GM12864 (cell line): ENCODE measurements around the gene PKD1.

ENCODE experiments used
- DNase-seq: peaks from one replicate; pipeline ENCODE4 v3.0.0-alpha.2; 2011; ENCODE audit warnings: low read depth
- H3K4me3 ChIP-seq: 2 replicates; pipeline ENCODE4 v1.5.1; 2011; ENCODE audit warnings: mild to moderate bottlenecking, low read depth, low read length, control low read depth
- TF ChIP-seq, protein P1 (sequence below): IDR thresholded peaks from 2 replicates; pipeline ENCODE4 v1.5.1; 2011; ENCODE audit warnings: low read depth, mild to moderate bottlenecking, moderate library complexity, low read length, control low read depth, inconsistent platforms; ENCODE audit errors: missing control alignments

Gene PKD1

DNA sequence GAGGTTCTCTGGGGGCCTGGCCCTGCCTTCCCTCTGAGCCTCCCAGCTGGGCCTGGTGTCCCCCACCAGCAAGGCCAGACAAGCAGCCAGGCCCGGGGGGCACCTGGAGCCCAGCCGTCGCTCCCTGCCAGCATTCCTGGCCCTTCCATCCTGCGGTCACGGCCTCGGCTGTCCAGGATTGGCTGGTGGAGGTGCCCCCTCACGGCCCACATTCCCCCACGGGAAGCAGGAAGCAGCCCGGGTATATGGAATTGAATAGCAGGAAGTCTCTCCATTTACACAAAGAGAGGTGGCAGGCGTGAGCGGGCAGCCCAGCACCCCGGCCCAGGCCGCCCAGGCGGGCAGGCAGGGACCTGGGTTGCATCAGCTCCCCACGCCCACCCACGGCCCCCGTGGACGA lies 34.4 kb upstream of the PKD1 start:
- TF ChIP-seq, protein P1, sequence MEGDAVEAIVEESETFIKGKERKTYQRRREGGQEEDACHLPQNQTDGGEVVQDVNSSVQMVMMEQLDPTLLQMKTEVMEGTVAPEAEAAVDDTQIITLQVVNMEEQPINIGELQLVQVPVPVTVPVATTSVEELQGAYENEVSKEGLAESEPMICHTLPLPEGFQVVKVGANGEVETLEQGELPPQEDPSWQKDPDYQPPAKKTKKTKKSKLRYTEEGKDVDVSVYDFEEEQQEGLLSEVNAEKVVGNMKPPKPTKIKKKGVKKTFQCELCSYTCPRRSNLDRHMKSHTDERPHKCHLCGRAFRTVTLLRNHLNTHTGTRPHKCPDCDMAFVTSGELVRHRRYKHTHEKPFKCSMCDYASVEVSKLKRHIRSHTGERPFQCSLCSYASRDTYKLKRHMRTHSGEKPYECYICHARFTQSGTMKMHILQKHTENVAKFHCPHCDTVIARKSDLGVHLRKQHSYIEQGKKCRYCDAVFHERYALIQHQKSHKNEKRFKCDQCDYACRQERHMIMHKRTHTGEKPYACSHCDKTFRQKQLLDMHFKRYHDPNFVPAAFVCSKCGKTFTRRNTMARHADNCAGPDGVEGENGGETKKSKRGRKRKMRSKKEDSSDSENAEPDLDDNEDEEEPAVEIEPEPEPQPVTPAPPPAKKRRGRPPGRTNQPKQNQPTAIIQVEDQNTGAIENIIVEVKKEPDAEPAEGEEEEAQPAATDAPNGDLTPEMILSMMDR, result no peak
- no peak overlapping the region for H3K4me3 ChIP-seq
- no peak for DNase-seq

DNA sequence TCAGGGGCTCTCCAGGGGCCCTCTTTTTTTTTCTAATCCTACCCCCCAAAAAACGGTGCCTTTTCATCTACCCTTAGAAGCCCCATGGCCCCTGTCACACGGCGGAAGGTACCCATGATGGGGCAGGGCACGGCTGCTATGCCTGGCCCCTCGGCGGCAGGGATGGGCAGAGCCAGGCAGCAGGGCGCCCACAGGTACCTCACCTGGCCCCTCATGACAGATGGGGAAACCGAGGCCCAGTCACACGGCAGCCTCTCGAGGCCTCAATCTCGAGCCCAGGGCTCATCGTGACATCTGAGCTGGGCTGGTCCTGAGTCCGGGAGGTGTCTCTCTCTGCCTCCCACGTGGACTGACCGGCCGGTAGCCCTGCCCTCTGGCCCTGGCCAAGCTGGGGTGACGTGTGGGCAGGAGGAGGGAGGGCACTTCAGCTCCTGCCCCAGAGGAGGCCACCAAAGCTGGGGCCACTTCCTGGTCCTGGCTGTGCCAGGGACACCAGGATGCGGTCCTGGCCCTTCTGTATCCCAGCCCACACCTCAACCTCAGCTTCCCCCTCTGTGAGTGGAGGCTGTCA lies 31.5 kb upstream of the PKD1 start:
- no peak for DNase-seq
- TF ChIP-seq, protein P1, result no peak
- no peak overlapping the region for H3K4me3 ChIP-seq

DNA sequence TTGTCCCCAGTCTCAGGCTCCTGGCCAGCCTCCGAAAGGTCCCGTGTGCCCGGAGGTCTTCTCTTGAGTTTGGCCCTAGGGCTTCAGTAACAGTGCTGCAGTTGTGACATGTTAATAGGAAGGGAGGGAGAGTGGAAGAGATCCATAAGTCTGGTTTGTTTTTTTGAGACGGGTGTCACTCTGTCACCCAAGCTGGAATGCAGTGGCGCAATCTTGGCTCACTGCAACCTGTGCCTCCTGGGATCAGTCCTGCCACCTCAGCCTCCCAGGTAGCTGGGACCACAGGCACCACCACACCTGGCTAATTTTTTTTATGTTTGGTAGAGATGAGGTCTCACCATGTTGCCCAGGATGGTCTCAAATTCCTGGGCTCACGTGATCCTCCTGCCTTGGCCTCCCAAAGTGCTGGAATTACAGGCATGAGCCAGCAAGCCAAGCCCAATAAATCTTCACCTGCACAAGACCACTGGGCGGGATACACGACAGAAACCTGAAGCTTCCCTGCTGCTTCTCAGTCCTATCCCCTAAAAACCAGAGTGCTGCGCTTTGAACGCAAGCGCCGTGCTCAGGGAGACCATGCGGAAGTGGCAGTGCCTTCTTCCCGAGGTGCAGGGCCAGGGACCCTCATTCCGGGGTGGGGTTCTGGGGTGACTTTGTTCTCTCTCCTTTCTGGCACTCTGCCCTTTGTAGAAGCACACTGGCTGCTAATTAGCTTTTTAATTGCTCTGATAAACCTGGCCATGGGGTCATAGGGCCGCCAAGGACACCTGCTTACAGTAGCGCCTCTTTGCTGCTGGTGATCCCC lies 30.8 kb upstream of the PKD1 start:
- H3K4me3 ChIP-seq, result no peak overlapping the region
- TF ChIP-seq, protein P1, result no peak
- no peak for DNase-seq

DNA sequence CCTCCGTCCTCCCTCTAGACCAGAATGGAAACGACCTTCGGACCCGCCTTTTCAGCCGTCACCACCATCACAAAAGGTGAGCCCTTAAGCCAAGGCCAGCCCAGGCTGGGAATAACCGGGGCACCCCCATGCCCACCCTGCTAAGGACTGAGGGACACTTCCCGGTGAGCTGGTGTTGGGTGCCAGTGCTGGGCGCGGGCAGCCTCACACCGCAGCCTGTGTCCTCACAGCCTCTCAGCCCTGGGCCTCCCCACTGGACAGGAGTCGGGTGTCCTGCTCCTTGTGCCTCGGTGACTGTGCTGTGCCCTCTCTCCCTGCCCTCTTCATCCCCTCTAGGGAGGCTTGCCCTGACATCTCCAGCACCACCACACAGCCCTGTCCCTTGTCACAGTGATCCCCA lies 30.2 kb upstream of the PKD1 start:
- no peak for DNase-seq
- TF ChIP-seq, protein P1, result no peak
- no peak overlapping the region for H3K4me3 ChIP-seq

DNA sequence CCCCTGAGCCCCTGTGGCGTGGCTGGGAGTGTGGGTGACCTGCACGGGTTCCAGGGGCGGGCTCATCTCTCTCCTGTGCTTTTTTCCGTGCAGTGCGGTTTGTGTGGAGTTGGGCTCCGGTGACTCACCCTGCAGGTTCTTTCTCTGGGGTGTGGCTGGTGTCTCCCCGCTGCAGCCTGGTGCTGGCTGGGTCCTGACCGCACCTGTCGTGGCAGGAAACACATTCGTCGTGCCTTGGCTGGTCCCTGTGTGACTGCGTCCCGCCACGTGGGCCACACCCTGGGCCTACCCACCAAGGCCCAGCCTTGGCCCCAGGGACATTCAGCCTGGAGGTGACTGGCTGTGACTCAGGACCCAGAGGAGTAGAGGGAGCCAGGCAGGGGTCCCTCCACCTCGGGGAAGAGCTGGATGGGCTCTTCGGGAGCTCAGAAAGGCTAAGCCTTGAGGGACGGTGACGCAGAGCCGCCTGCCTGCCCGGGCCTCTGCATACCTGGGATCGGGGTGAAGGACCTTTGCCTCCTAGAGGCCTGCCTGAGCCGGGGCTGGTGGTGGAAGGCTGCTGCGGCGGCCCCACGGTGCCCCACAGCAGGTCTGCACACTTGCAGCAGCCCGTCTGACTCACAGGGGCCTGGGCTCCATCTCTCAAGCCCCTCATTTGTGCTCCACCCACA lies 27.6 kb upstream of the PKD1 start:
- TF ChIP-seq, protein P1, result no peak
- DNase-seq, result no peak
- H3K4me3 ChIP-seq, result no peak overlapping the region

DNA sequence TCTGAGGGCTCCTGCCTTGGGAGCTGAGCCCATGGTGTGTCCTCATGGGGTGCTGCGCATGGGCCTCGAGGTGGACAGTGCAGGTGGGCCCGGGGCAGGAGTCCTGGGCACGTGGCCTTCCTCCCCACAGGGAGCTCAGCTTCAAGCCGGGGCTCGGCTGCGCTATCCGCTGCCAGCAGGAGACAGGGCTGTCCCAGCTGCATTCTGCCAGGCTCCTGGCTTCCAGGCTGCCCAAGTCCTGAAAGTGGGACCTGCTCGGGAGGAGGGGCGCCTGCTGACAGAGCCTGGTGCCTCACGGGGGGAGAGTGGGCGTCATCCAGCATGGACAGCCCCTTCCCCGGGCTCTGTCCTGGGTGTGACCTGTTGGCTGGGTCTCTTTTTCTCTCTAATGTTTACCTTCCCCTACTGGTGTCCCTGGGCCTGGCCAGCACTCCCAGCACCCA lies 27.0 kb upstream of the PKD1 start:
- no peak overlapping the region for H3K4me3 ChIP-seq
- DNase-seq, result no peak
- TF ChIP-seq, protein P1, result no peak
